Kidney (tissue), 14 donors: Measurements from ENCODE around the gene CFAP251. TPM values are rescaled to one million over a fixed set of nuclear protein-coding genes. Genes with fewer than 3 reads are reported as not detected.
A peak's percentile ranks its signal among the peaks of the same experiment; 100 is the strongest.
"Not testable (repeated sequence)": the region's sequence is repeated elsewhere in the genome, so short reads cannot be mapped to it uniquely, and the experiment has no call there.

Experiments used
- DNase-seq, 5 donors: peaks; one replicate each; pipeline ENCODE4 v3.0.0-alpha.2; 2013 to 2020
- FAIRE-seq: peaks from 2 replicates; lab custom pipeline; 2012; peaks lifted over from hg19 to GRCh38; lab: Jason Lieb, UNC
- H3K27ac ChIP-seq, 2 donors: one replicate each; pipeline ENCODE4 v1.7.0; 2013; ENCODE audit warnings: low read depth in 2 of 2, low read length in 2 of 2, inconsistent platforms in 1 of 2
- H3K27me3 ChIP-seq: one replicate; pipeline ENCODE4 v1.7.1; 2013; ENCODE audit warnings: low read length, inconsistent platforms; ENCODE audit not compliant: control insufficient read depth, insufficient read depth
- H3K36me3 ChIP-seq, 3 donors: one replicate each; pipeline versions ENCODE4 v1.7.0 to v1.7.1; 2013; ENCODE audit warnings: low read length in 3 of 3, control low read depth in 1 of 3, inconsistent platforms in 1 of 3; ENCODE audit not compliant: insufficient read depth in 3 of 3, control insufficient read depth in 2 of 3
- H3K4me1 ChIP-seq, 3 donors: one replicate each; pipeline versions ENCODE4 v1.7.0 to v1.7.1; 2013; ENCODE audit warnings: low read length in 3 of 3, inconsistent platforms in 1 of 3, low read depth in 1 of 3; ENCODE audit not compliant: control insufficient read depth in 2 of 3, insufficient read depth in 2 of 3
- H3K4me3 ChIP-seq, 3 donors: one replicate each; pipeline versions ENCODE4 v1.7.0 to v1.8.1; 2013; ENCODE audit warnings: low read length in 3 of 3, control low read depth in 1 of 3, inconsistent platforms in 1 of 3
- H3K9ac ChIP-seq, 3 donors: one replicate each; pipeline versions ENCODE4 v1.7.0 to v1.7.1; 2013; ENCODE audit warnings: low read length in 3 of 3, control low read depth in 1 of 3, inconsistent platforms in 1 of 3
- H3K9me3 ChIP-seq, 3 donors: one replicate each; pipeline versions ENCODE4 v1.7.0 to v1.7.1; 2013; ENCODE audit warnings: low read length in 3 of 3, control low read depth in 1 of 3, inconsistent platforms in 1 of 3; ENCODE audit not compliant: control insufficient read depth in 2 of 3, insufficient read depth in 1 of 3
- CTCF ChIP-seq: IDR thresholded peaks from 3 replicates; pipeline ENCODE4 v1.5.1; 2012; ENCODE audit warnings: mild to moderate bottlenecking, moderate library complexity, borderline replicate concordance; ENCODE audit not compliant: insufficient read depth; ENCODE audit errors: extremely low read depth
- intact Hi-C: fragments of 100-400 bp; cut with DNase I; formaldehyde crosslinking; loops from one replicate; pipeline ENCODE4 v1.11.1; 2022
- polyA plus RNA-seq: library from polyadenylated mRNA; stranded (reverse); fragments of 350-450 nt; fragmentation: Illumina TruSeq; extraction: RNeasy Lipid Tissue Mini Kit (QIAGEN cat#74804); gene quantifications from one replicate; pipeline ENCODE4 v1.2.3, GENCODE V29; 2014; ENCODE audit warnings: low read depth, low replicate concordance; ENCODE audit not compliant: insufficient read depth
- total RNA-seq: library from RNA; stranded (reverse); fragmentation: NEBNext Ultra II Directional; extraction: Animal tissue kit (Norgen Biotek cat#: 25700); gene quantifications from one replicate; pipeline ENCODE4 v1.2.1, GENCODE V29; 2021
- donor health status: control.
- donor health status: control.
- donor health status: control.
- donor health status: control.
- donor health status: control.
- donor health status: DM: yes; HTN: yes; CAD: no.
- donor health status: Normal renal cell carcinoma (clear cell type).

CFAP251 gene
- total and polyA plus RNA-seq, 2 donors from 2014 or later, result 2.9 to 10.8 TPM

GRCh38 chr12:122040579-122041386, 122.4 kb downstream of the CFAP251 start:
- peaks cover 0 to 11% (median 4%) of the 10 kb centered on the region in 3 donors for H3K36me3 ChIP-seq
- H3K9me3 ChIP-seq, result no peaks in the 10 kb centered on the region
- TF ChIP-seq CTCF, result no peak
- no peak overlapping the region for H3K4me3 ChIP-seq
- peak; percentile 71 for FAIRE-seq
- peaks cover 0 to 21% (median 8%) of the 10 kb centered on the region in 3 donors for H3K4me1 ChIP-seq
- H3K27me3 ChIP-seq, result no peaks in the 10 kb centered on the region
- H3K27ac ChIP-seq, result peak overlapping the region; percentile 66 to 69
- peak; percentile 69 to 93 (median 91) for DNase-seq
- intact Hi-C loops, result no loop called here
- no peak overlapping the region for H3K9ac ChIP-seq

GRCh38 chr12:122041458-122041857, 123.1 kb downstream of the CFAP251 start:
- H3K9me3 ChIP-seq, FAIRE-seq, H3K27me3 ChIP-seq, DNase-seq, H3K9ac ChIP-seq, intact Hi-C loops, H3K4me3 ChIP-seq: not testable (repeated sequence)
- Histone ChIP-seq H3K4me1 (peaks cover 0 to 21% (median 8%) of the 10 kb centered on the region in 3 donors), H3K27ac (peak overlapping the region; percentile 66 to 69), H3K36me3 (peaks cover 0 to 14% (median 4%) of the 10 kb centered on the region in 3 donors)

- no peak overlapping the region for H3K4me3 ChIP-seq
- FAIRE-seq, result no peak
Observed at GRCh38 chr12:122042910-122043309, 124.5 kb downstream of the CFAP251 start.

More at GRCh38 chr12:122042910-122043309, 124.5 kb downstream of the CFAP251 start:
- Histone ChIP-seq H3K9me3 (no peaks in the 10 kb centered on the region), H3K27me3 (no peaks in the 10 kb centered on the region), H3K4me1 (peaks cover 0 to 17% (median 8%) of the 10 kb centered on the region in 3 donors), H3K27ac (peak overlapping the region in 1 of 2 donors; percentile 67), H3K36me3 (peaks cover 0 to 18% (median 4%) of the 10 kb centered on the region in 3 donors), H3K9ac (no peak overlapping the region)
- intact Hi-C loops, result no loop called here
- peak in 1 of 5 donors; percentile 60 for DNase-seq
- no peak for TF ChIP-seq CTCF
